GM12891 (cell line): ENCODE data around the gene POMP.
A peak's percentile ranks its signal among the peaks of the same experiment; 100 is the strongest.

Experiments used
- PAX5 ChIP-seq: IDR thresholded peaks from 2 replicates; pipeline ENCODE4 v1.6.1; 2011; ENCODE audit warnings: low read length, moderate library complexity, mild to moderate bottlenecking; ENCODE audit not compliant: insufficient read depth, severe bottlenecking
- POLR2A ChIP-seq: IDR thresholded peaks from 2 replicates; pipeline ENCODE4 v1.6.1; 2011; ENCODE audit warnings: low read depth, low read length, control low read depth
- POLR2AphosphoS5 ChIP-seq: IDR thresholded peaks from 2 replicates; pipeline ENCODE4 v1.6.1; 2011; ENCODE audit warnings: low read depth, low read length, control low read depth
- SPI1 ChIP-seq: IDR thresholded peaks from 2 replicates; pipeline ENCODE4 v1.6.1; 2011; ENCODE audit warnings: low read depth, low read length, control low read depth
- TAF1 ChIP-seq: IDR thresholded peaks from 2 replicates; pipeline ENCODE4 v1.6.1; 2011; ENCODE audit warnings: low read depth, low read length, control low read depth

DNA sequence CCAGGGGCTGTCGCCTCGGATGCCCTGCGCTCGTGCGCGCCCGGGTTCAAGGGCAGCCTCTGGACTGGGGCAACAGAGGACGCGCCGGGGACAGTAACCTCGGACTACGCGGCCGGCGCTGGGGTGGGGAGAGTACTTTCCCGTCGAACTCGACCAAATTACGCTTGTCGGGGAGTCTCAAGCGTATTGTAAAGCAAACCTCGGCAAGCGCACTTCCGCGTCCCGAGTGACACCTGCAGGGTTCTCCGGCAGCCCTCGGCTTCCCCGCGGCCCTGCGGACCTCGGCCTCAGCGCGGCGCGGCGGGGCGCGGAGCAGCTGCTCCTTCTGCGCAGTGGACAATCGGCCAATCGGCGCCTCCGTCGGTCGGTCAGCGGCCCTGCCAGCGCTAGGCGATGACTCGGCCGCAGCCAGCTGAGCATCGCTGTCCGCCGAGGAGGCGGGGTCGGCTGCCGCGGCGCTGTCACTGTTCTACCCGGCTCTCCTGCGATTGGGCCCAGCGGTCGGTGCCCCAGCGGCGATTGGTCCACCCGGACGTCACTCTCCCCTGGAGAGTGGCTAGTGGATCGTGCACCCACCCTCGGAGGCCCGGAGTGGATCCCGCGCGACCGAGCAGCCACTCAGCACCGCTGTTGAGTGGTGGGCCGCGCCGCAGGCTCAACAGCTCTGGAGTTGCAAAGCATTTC lies 59.8 kb downstream of the POMP start, which contains the start of gene SLC46A3:
- TF ChIP-seq POLR2AphosphoS5 (peak; percentile 40; the same call in 1 of the 2 replicates), POLR2A (peak; percentile 60), TAF1 (no peak), SPI1 (0 out of 2 replicates have a peak, but pooled peaks have one; percentile 33), PAX5 (no peak)
